Gastroesophageal sphincter (tissue), 4 donors: ENCODE measurements around the gene ZNF317. TPM values are rescaled to one million over a fixed set of nuclear protein-coding genes. Genes with fewer than 3 reads are reported as not detected.
A peak's percentile ranks its signal among the peaks of the same experiment; 100 is the strongest.

Experiments used
- ATAC-seq: fragments of 150-250 bp; one replicate; pipeline ENCODE4 v1.9.1; 2016; ENCODE audit warnings: mild to moderate bottlenecking, moderate library complexity
- H3K27ac ChIP-seq, 4 donors: fragments of 200-600 bp; sonication (generic) in 3 of 4; 1 replicate in 3 of 4; 2 replicates in 1 of 4; pipeline ENCODE4 v1.5.1; 2016 to 2019
- H3K27me3 ChIP-seq: fragments of 200-600 bp; sonication (generic); one replicate; pipeline ENCODE4 v1.5.1; 2019
- H3K36me3 ChIP-seq, 2 donors: fragments of 200-600 bp; sonication (generic); one replicate each; pipeline ENCODE4 v1.5.1; 2019; ENCODE audit warnings: control low read depth in 1 of 2
- H3K4me1 ChIP-seq, 3 donors: fragments of 200-600 bp; sonication (generic); 1 replicate in 2 of 3; 2 replicates in 1 of 3; pipeline ENCODE4 v1.5.1; 2016 to 2019; ENCODE audit warnings: control low read depth in 2 of 3
- H3K4me3 ChIP-seq, 2 donors: fragments of 200-600 bp; sonication (generic); one replicate each; pipeline ENCODE4 v1.5.1; 2019; ENCODE audit warnings: mild to moderate bottlenecking in 1 of 2, moderate library complexity in 1 of 2
- H3K9me3 ChIP-seq, 3 donors: fragments of 200-600 bp; sonication (generic); one replicate each; pipeline ENCODE4 v1.5.1; 2017 to 2019; ENCODE audit warnings: control low read depth in 2 of 3
- POLR2AphosphoS5 ChIP-seq: sonication (generic); formaldehyde crosslinking; IDR thresholded peaks from one replicate; pipeline ENCODE4 v1.6.1; 2017; ENCODE audit warnings: antibody characterized with exemption
- WGBS, 2 donors: methylation state at CpG; one replicate each; pipeline ENCODE4 v1.1.5; 2018; ENCODE audit warnings: low coverage in 1 of 2; 5-methylcytosine and 5-hydroxymethylcytosine counted together
- total RNA-seq, 4 donors: library from RNA; depleted of rRNA; stranded (reverse); fragments of >200 nt; gene quantifications; one replicate each; pipeline ENCODE4 v1.1.0, GENCODE V29; 2016
- TF ChIP-seq, protein P1 (sequence below), 4 experiments: fragments of 200-600 bp in 2 of 4; fragments of 450-650 bp in 2 of 4; sonication (generic) in 1 of 4; IDR thresholded peaks; one replicate each; pipeline ENCODE4 v1.5.1; 2017 to 2019; ENCODE audit warnings: antibody characterized with exemption in 4 of 4, mild to moderate bottlenecking in 2 of 4, moderate library complexity in 2 of 4

The ZNF317 gene
- total RNA-seq, 4 donors from 2014 or later = 16.7 to 23.6 (median 20.1) TPM

DNA sequence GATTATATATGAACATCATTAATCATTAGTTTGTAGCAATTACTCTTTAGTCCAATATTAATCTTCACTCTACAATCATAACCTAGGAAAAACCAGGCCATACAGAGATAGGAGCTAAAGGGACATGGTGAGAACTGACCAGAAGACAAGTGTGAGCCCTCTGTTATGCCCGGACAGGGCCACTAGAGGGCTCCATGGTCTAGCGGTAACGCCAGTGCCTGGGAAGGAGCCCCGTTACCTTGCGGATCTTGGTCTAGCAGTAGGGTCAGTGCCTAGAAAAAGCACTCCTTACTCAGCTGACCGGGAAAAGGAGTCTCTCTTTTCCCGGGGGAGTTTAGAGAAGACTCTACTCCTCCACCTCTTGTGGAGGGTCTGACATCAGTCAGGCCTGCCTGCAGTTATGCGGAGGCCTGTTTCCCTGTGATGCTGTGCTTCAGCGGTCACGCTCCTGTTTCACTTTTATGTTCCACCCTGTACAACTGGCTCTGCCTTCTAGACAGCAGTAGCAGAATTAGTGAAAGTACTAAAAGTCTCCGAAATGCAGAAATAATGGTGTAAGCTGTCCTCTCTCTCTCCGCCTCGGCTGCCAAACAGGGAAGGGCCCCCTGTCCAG lies 65.4 kb downstream of the ZNF317 start:
- TF ChIP-seq, protein P1, sequence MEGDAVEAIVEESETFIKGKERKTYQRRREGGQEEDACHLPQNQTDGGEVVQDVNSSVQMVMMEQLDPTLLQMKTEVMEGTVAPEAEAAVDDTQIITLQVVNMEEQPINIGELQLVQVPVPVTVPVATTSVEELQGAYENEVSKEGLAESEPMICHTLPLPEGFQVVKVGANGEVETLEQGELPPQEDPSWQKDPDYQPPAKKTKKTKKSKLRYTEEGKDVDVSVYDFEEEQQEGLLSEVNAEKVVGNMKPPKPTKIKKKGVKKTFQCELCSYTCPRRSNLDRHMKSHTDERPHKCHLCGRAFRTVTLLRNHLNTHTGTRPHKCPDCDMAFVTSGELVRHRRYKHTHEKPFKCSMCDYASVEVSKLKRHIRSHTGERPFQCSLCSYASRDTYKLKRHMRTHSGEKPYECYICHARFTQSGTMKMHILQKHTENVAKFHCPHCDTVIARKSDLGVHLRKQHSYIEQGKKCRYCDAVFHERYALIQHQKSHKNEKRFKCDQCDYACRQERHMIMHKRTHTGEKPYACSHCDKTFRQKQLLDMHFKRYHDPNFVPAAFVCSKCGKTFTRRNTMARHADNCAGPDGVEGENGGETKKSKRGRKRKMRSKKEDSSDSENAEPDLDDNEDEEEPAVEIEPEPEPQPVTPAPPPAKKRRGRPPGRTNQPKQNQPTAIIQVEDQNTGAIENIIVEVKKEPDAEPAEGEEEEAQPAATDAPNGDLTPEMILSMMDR (IDR thresholded peaks at IDR 0.05) = peak; percentile 71 to 90 (median 82)
- no peak for TF ChIP-seq POLR2AphosphoS5
- H3K9me3 ChIP-seq = no peaks in the 10 kb centered on the region
- 0 to 12% methylated on average over 7 to 10 of the region's 13 CpGs for WGBS, 2 donors

More for the DNA sequence above, 65.4 kb downstream of the ZNF317 start:
- ATAC-seq = peak; percentile 69
- Histone ChIP-seq H3K27me3 (peaks cover 22% of the 10 kb centered on the region), H3K27ac (no peak overlapping the region), H3K4me1 (peaks cover 0 to 5% (median 0%) of the 10 kb centered on the region in 3 donors), H3K4me3 (peak overlapping the region; percentile 32 to 37), H3K36me3 (no peaks in the 10 kb centered on the region)

Other genes with a start within 250 kb of the ZNF317 start
- gene MUC16, start 130.0 kb upstream of the ZNF317 start, total RNA-seq = 1 to 10 TPM in 1 of 4 donors, under 1 TPM in 2, not detected in 1; under 0.01 to 2.7 (median 0.13) TPM
- not detected for gene OR1M1, start 53.3 kb upstream of the ZNF317 start, total RNA-seq
- gene OR7G2, start 32.9 kb upstream of the ZNF317 start, total RNA-seq = not detected
- not detected for gene OR7G1, start 24.6 kb upstream of the ZNF317 start, total RNA-seq
- gene OR7G3, start 13.4 kb upstream of the ZNF317 start, total RNA-seq = not detected
- gene OR7D2, start 38.6 kb downstream of the ZNF317 start, total RNA-seq = under 1 TPM in 2 of 4 donors, not detected in 2; 0.12 to 0.17 TPM
- not detected for gene OR7D4, start 79.2 kb downstream of the ZNF317 start, total RNA-seq
- gene OR7E24, start 110.5 kb downstream of the ZNF317 start, total RNA-seq = not detected
- 10 to 100 TPM; 12.7 to 21.5 (median 15.2) TPM for gene ZNF699, start 169.4 kb downstream of the ZNF317 start, total RNA-seq
- gene ZNF559, start 183.8 kb downstream of the ZNF317 start, total RNA-seq = 10 to 100 TPM; 15.4 to 22.3 (median 16.7) TPM
- gene ZNF177, start 222.6 kb downstream of the ZNF317 start, total RNA-seq = 1 to 10 TPM; 2.2 to 7.0 (median 2.6) TPM